Uterus (tissue), 2 donors: ENCODE measurements around the gene ZNF609.

ENCODE experiments used
- CTCF ChIP-seq, 4 experiments: fragments of 200-600 bp in 2 of 4; fragments of 450-650 bp in 2 of 4; sonication (generic) in 2 of 4; IDR thresholded peaks; one replicate each; pipeline ENCODE4 v1.5.1; 2016 to 2019; ENCODE audit warnings: antibody characterized with exemption in 4 of 4, mild to moderate bottlenecking in 2 of 4, moderate library complexity in 1 of 4
- POLR2A ChIP-seq, 2 donors: fragments of 450-650 bp; IDR thresholded peaks; one replicate each; pipeline ENCODE4 v1.6.1; 2016; ENCODE audit warnings: antibody characterized with exemption in 2 of 2, mild to moderate bottlenecking in 1 of 2, moderate library complexity in 1 of 2

GRCh38 chr15:64478863-64479262, 18.5 kb downstream of the ZNF609 start:
- no peak for TF ChIP-seq CTCF (IDR thresholded peaks at IDR 0.05)
- no peak for TF ChIP-seq POLR2A (IDR thresholded peaks at IDR 0.05)
